GM21723 (cell line): ENCODE results near the gene PRKAR1B.

ENCODE experiments used
- ATAC-seq: cut with Tn5 transposase; IDR thresholded peaks from one replicate; pipeline ENCODE4 v1.9.1; 2021; ENCODE audit warnings: mild to moderate bottlenecking, moderate library complexity; ENCODE audit not compliant: unreplicated experiment

The PRKAR1B gene

DNA sequence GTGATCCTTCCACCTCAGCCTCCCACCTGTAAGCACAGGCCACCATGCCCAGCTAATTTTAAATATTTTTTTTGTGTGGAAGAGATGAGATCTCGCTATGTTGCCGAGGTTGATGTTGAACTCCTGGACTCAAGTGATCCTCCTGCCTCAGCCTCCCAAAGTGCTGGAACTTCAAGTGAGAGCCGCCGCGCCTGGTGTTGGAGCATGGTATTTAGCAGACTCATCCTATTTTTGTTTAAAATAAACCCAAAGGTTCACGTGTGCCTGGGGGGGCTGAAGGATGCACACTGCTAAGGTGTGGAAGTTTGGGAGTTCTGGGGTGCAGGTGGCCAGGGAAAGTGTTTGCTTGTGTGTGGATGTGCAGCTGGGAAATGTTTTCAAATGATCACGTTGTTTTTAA, 225.6 kb downstream of the PRKAR1B start:
- ATAC-seq = no peak

- no peak for ATAC-seq
These were observed 226.3 kb downstream of the PRKAR1B start for GRCh38 chr7:500521-501420.

- ATAC-seq = no peak
These were observed 227.1 kb downstream of the PRKAR1B start for GRCh38 chr7:499853-500485.
